HCT116 (cell line): Measurements from ENCODE around the gene MANSC4. TPM values are rescaled to one million over a fixed set of nuclear protein-coding genes. Genes with fewer than 3 reads are reported as not detected.

ENCODE experiments used
- ATAC-seq: fragments of 200-7000 bp; cut with Tn5 transposase; 2 replicates; pipeline ENCODE4 v1.9.1; 2020; ENCODE audit warnings: mild to moderate bottlenecking, moderate library complexity
- BruUV-seq: library from RNA; stranded (reverse); fragments of 400-500 nt; replicated peaks from 2 replicates; lab custom pipeline; 2021; lab: Mats Ljungman, UMichigan
- CTCF ChIA-PET: fragments of 300-600 bp; sonication (Branson Sonifier 250); formaldehyde crosslinking; loops from one replicate; lab custom pipeline; 2021; ENCODE audit warnings: antibody characterized with exemption; lab: Charles Lee
- POLR2A ChIA-PET: fragments of 300-600, 350-600 bp; sonication (Branson Sonifier 250); formaldehyde crosslinking; loops from one replicate; lab custom pipeline; 2021; ENCODE audit warnings: antibody characterized with exemption; lab: Charles Lee
- RAD21 ChIA-PET, 2 experiments: fragments of 300-600 bp; sonication (Branson Sonifier 250); formaldehyde crosslinking; loops; one replicate each; lab custom pipeline; 2023; ENCODE audit warnings: low total read pairs in 2 of 2; ENCODE audit not compliant: uncharacterized antibody in 2 of 2, unreplicated experiment in 2 of 2, low non-redundant PET in 1 of 2; lab: Charles Lee
- DNase-seq: peaks from one replicate; pipeline ENCODE4 v3.0.0-alpha.2; 2010; ENCODE audit warnings: low read depth, low spot score
- H2AFZ ChIP-seq: fragments of 200-600 bp; shearing (Covaris generic), sonication (generic); 2 replicates; pipeline ENCODE4 v1.6.1; 2017; ENCODE audit warnings: low read depth, mixed run types, mixed read lengths, antibody characterized with exemption, low read length; ENCODE audit not compliant: poor library complexity, severe bottlenecking
- H3K27ac ChIP-seq: 2 replicates; pipeline ENCODE4 v1.5.1; 2012; ENCODE audit warnings: low read depth, low read length
- H3K27me3 ChIP-seq: fragments of 200-600 bp; sonication (generic); 2 replicates; pipeline ENCODE4 v1.6.1; 2016; ENCODE audit warnings: mixed run types, low read length, mixed read lengths; ENCODE audit not compliant: insufficient read depth
- H3K36me3 ChIP-seq, 2 experiments: fragments of 200-500 bp in 1 of 2; fragments of 200-600 bp in 1 of 2; sonication (Bioruptor generic) in 1 of 2; sonication (generic) in 1 of 2; 2 replicates each; pipeline versions ENCODE4 v1.5.1 to v1.6.1; 2014 to 2016; ENCODE audit warnings: low read length in 2 of 2, inconsistent platforms in 1 of 2, mixed read lengths in 1 of 2, mixed run types in 1 of 2; ENCODE audit not compliant: insufficient read depth in 2 of 2, control insufficient read depth in 1 of 2
- H3K4me1 ChIP-seq, 2 experiments: fragments of 200-600 bp in 1 of 2; sonication (generic) in 1 of 2; 2 replicates each; pipeline versions ENCODE4 v1.5.1 to v1.6.1; 2012 to 2017; ENCODE audit warnings: low read length in 2 of 2, inconsistent platforms in 1 of 2, mild to moderate bottlenecking in 1 of 2, mixed read lengths in 1 of 2, mixed run types in 1 of 2, moderate library complexity in 1 of 2; ENCODE audit not compliant: insufficient read depth in 2 of 2, control insufficient read depth in 1 of 2
- H3K4me2 ChIP-seq: fragments of 200-600 bp; sonication (generic); 2 replicates; pipeline ENCODE4 v1.6.1; 2017; ENCODE audit warnings: mixed run types, low read length, mixed read lengths
- H3K4me3 ChIP-seq, 2 experiments: fragments of 200-600 bp in 1 of 2; sonication (generic) in 1 of 2; replicated peaks in 1 of 2; 2 replicates each; pipeline ENCODE4 v1.5.1; 2011 to 2016; ENCODE audit warnings: low read length in 2 of 2, control low read depth in 1 of 2, low read depth in 1 of 2, mild to moderate bottlenecking in 1 of 2, mixed read lengths in 1 of 2, mixed run types in 1 of 2
- H3K79me2 ChIP-seq: fragments of 200-600 bp; sonication (generic); 2 replicates; pipeline ENCODE4 v1.6.1; 2017; ENCODE audit warnings: mild to moderate bottlenecking, mixed run types, low read length, moderate library complexity, mixed read lengths; ENCODE audit not compliant: insufficient read depth
- H3K9ac ChIP-seq: fragments of 200-600 bp; sonication (generic); 2 replicates; pipeline ENCODE4 v1.6.1; 2016; ENCODE audit warnings: low read length, mixed read lengths
- H3K9me2 ChIP-seq: fragments of 200-600 bp; sonication (generic), shearing (Covaris generic); 2 replicates; pipeline ENCODE4 v1.6.1; 2017; ENCODE audit warnings: mixed run types, mild to moderate bottlenecking, moderate library complexity; ENCODE audit not compliant: insufficient read depth
- H3K9me3 ChIP-seq, 2 experiments: fragments of 200-500 bp in 1 of 2; fragments of 200-600 bp in 1 of 2; sonication (Bioruptor generic) in 1 of 2; sonication (generic) in 1 of 2; 2 replicates each; pipeline ENCODE4 v1.6.1; 2014 to 2017; ENCODE audit warnings: low read length in 2 of 2, mixed read lengths in 2 of 2, inconsistent platforms in 1 of 2, low read depth in 1 of 2, mild to moderate bottlenecking in 1 of 2, mixed run types in 1 of 2, moderate library complexity in 1 of 2; ENCODE audit not compliant: control insufficient read depth in 1 of 2, insufficient read depth in 1 of 2
- H4K20me1 ChIP-seq: fragments of 200-600 bp; sonication (generic), shearing (Covaris generic); 2 replicates; pipeline ENCODE4 v1.6.1; 2017; ENCODE audit warnings: mixed run types, mild to moderate bottlenecking, moderate library complexity; ENCODE audit not compliant: insufficient read depth
- CBX3 ChIP-seq: IDR thresholded peaks from 2 replicates; pipeline ENCODE4 v1.6.1; 2012; ENCODE audit warnings: low read depth
- CEBPB ChIP-seq: IDR thresholded peaks from 2 replicates; pipeline ENCODE4 v1.6.1; 2012; ENCODE audit warnings: low read depth
- EGR1 ChIP-seq: IDR thresholded peaks from 2 replicates; pipeline ENCODE4 v1.6.1; 2012; ENCODE audit warnings: low read depth
- ELF1 ChIP-seq: IDR thresholded peaks from 2 replicates; pipeline ENCODE4 v1.6.1; 2012; ENCODE audit warnings: low read depth, borderline replicate concordance
- FOSL1 ChIP-seq: IDR thresholded peaks from 2 replicates; pipeline ENCODE4 v1.6.1; 2012; ENCODE audit warnings: low read depth
- JUND ChIP-seq: IDR thresholded peaks from 2 replicates; pipeline ENCODE4 v1.6.1; 2012
- SP1 ChIP-seq: IDR thresholded peaks from 2 replicates; pipeline ENCODE4 v1.6.1; 2012; ENCODE audit warnings: low read depth
- SRF ChIP-seq: IDR thresholded peaks from 2 replicates; pipeline ENCODE4 v1.6.1; 2012; ENCODE audit warnings: low read depth
- TCF7L2 ChIP-seq: IDR thresholded peaks from 2 replicates; pipeline ENCODE4 v1.7.0; 2011; ENCODE audit warnings: borderline replicate concordance, inconsistent platforms; ENCODE audit not compliant: insufficient read depth, insufficient read length; ENCODE audit errors: extremely low read depth
- ZNF274 ChIP-seq: fragments of 200-500 bp; sonication (Bioruptor generic); IDR thresholded peaks from 2 replicates; pipeline ENCODE4 v1.6.1; 2014; ENCODE audit warnings: mild to moderate bottlenecking, low read depth, low read length, inconsistent platforms
- intact Hi-C: fragments of 100-400 bp; cut with micrococcal nuclease; formaldehyde crosslinking; loops from 2 replicates; pipeline ENCODE4 v1.10.0; 2022
- total RNA-seq: library from RNA; stranded (reverse); gene quantifications from one replicate; pipeline ENCODE4 v1.2.1, GENCODE V29; 2021; ENCODE audit not compliant: unreplicated experiment
- TF ChIP-seq, protein P1 (sequence below): IDR thresholded peaks from 2 replicates; pipeline ENCODE4 v1.6.1; 2012
- TF ChIP-seq, protein P2 (sequence below): IDR thresholded peaks from 2 replicates; pipeline ENCODE4 v1.6.1; 2011; ENCODE audit warnings: mild to moderate bottlenecking, low read length, moderate library complexity; ENCODE audit not compliant: insufficient replicate concordance; ENCODE audit errors: extremely low read depth
- TF ChIP-seq, protein P3 (sequence below): IDR thresholded peaks from 2 replicates; pipeline ENCODE4 v1.6.1; 2012; ENCODE audit warnings: low read depth

MANSC4 gene
- total RNA-seq, 1 experiment from 2014 or later = not detected

DNA sequence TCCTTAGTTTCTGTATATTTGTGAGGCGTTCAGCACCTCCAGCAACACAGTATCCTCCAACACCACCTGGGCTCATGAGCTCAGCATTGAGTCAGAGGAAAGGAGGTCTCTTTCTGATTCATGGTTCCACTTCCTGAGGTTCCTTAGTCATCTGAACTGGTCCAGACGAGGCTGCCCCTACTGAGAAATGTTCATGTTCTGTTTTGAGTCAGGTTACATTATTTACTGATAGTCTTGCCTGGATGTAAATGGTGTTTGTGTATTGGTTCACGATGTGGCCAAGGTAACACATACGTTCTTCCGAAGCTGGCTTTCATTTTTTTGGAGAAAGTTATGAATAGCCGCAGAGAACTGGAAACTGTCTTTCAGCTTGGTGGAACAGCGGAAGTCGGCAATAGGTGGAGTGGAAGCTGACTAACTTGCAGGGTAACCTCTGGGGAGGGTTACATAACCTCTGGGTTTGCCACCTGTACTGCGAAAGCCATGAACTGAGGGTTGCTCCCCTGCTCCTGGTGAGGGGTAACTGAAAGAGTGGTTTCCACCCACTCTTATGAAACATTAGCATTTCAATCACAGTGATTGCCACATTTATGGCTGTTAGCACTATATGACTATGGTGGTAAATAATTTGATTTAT lies 42.2 kb upstream of the MANSC4 start:
- Histone ChIP-seq H2AFZ (peak overlapping the region; percentile 94), H4K20me1 (no peaks in the 10 kb centered on the region), H3K36me3 (no peaks in the 10 kb centered on the region), H3K27me3 (no peaks in the 10 kb centered on the region), H3K27ac (no peak overlapping the region), H3K9ac (no peak overlapping the region), H3K9me3 (no peaks in the 10 kb centered on the region), H3K4me3 (no peak overlapping the region), H3K4me2 (peak overlapping the region; percentile 61), H3K4me1 (peaks cover 0 to 16% of the 10 kb centered on the region in 2 experiments; a peak in 2 of 4 replicates), H3K79me2 (no peaks in the 10 kb centered on the region), H3K9me2 (no peaks in the 10 kb centered on the region)
- ATAC-seq (peak; percentile 47; the same call in 1 of the 2 replicates), DNase-seq (peak; percentile 22)
- ChIA-PET RAD21 (interaction anchor here (0.5 to 1.3 kb wide), 3 partner anchors 27 to 89 kb away, joined by 3 to 4 read pairs (median 4); no protein-coding TSS in a partner anchor), POLR2A (no interaction called here), CTCF (interaction anchor here (0.5 to 3.0 kb wide), 8 partner anchors 8 to 118 kb away, joined by 3 to 25 read pairs (median 6); partner anchors contain the start of genes KLHL42 and MANSC4)
- BruUV-seq = no TSS peak
- TF ChIP-seq ZNF274 (no peak), CBX3 (no peak), JUND (peak; percentile 17; the same call in 1 of the 2 replicates), TCF7L2 (peak; percentile 24), CEBPB (0 out of 2 replicates have a peak, but pooled peaks have one; percentile 17), SP1 (0 out of 2 replicates have a peak, but pooled peaks have one; percentile 38), SRF (no peak), FOSL1 (peak; percentile 45; the same call in 1 of the 2 replicates), EGR1 (no peak), ELF1 (no peak)
- TF ChIP-seq, protein P1, sequence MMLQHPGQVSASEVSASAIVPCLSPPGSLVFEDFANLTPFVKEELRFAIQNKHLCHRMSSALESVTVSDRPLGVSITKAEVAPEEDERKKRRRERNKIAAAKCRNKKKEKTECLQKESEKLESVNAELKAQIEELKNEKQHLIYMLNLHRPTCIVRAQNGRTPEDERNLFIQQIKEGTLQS = no peak
- TF ChIP-seq, protein P2, sequence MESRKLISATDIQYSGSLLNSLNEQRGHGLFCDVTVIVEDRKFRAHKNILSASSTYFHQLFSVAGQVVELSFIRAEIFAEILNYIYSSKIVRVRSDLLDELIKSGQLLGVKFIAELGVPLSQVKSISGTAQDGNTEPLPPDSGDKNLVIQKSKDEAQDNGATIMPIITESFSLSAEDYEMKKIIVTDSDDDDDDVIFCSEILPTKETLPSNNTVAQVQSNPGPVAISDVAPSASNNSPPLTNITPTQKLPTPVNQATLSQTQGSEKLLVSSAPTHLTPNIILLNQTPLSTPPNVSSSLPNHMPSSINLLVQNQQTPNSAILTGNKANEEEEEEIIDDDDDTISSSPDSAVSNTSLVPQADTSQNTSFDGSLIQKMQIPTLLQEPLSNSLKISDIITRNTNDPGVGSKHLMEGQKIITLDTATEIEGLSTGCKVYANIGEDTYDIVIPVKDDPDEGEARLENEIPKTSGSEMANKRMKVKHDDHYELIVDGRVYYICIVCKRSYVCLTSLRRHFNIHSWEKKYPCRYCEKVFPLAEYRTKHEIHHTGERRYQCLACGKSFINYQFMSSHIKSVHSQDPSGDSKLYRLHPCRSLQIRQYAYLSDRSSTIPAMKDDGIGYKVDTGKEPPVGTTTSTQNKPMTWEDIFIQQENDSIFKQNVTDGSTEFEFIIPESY = no peak
- TF ChIP-seq, protein P3, sequence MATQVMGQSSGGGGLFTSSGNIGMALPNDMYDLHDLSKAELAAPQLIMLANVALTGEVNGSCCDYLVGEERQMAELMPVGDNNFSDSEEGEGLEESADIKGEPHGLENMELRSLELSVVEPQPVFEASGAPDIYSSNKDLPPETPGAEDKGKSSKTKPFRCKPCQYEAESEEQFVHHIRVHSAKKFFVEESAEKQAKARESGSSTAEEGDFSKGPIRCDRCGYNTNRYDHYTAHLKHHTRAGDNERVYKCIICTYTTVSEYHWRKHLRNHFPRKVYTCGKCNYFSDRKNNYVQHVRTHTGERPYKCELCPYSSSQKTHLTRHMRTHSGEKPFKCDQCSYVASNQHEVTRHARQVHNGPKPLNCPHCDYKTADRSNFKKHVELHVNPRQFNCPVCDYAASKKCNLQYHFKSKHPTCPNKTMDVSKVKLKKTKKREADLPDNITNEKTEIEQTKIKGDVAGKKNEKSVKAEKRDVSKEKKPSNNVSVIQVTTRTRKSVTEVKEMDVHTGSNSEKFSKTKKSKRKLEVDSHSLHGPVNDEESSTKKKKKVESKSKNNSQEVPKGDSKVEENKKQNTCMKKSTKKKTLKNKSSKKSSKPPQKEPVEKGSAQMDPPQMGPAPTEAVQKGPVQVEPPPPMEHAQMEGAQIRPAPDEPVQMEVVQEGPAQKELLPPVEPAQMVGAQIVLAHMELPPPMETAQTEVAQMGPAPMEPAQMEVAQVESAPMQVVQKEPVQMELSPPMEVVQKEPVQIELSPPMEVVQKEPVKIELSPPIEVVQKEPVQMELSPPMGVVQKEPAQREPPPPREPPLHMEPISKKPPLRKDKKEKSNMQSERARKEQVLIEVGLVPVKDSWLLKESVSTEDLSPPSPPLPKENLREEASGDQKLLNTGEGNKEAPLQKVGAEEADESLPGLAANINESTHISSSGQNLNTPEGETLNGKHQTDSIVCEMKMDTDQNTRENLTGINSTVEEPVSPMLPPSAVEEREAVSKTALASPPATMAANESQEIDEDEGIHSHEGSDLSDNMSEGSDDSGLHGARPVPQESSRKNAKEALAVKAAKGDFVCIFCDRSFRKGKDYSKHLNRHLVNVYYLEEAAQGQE = no peak
- intact Hi-C loops = loop anchor here (10.0 kb wide), 1 partner anchor 353 kb away; no protein-coding TSS in a partner anchor
